HUES48 (cell line): Measurements from ENCODE around the gene PPARGC1A.

Experiments used
- H3K27ac ChIP-seq: one replicate; pipeline ENCODE4 v1.7.0; 2013; ENCODE audit warnings: low read depth, low read length, inconsistent platforms
- H3K27me3 ChIP-seq: 2 replicates; pipeline ENCODE4 v1.6.1; 2013; ENCODE audit warnings: mild to moderate bottlenecking, low read length; ENCODE audit not compliant: control insufficient read depth, insufficient read depth
- H3K36me3 ChIP-seq: 2 replicates; pipeline ENCODE4 v1.6.1; 2013; ENCODE audit warnings: low read length; ENCODE audit not compliant: control insufficient read depth, insufficient read depth
- H3K4me1 ChIP-seq: 2 replicates; pipeline ENCODE4 v1.6.1; 2013; ENCODE audit warnings: mild to moderate bottlenecking, low read length; ENCODE audit not compliant: control insufficient read depth, insufficient read depth
- H3K4me3 ChIP-seq: 2 replicates; pipeline ENCODE4 v1.5.1; 2013; ENCODE audit warnings: mild to moderate bottlenecking, low read depth, low read length
- H3K9ac ChIP-seq: 2 replicates; pipeline ENCODE4 v1.6.1; 2013; ENCODE audit warnings: mild to moderate bottlenecking, low read depth, low read length, moderate library complexity
- H3K9me3 ChIP-seq: 2 replicates; pipeline ENCODE4 v1.6.1; 2013; ENCODE audit warnings: low read length; ENCODE audit not compliant: control insufficient read depth, insufficient read depth

Gene PPARGC1A

GRCh38 chr4:23770011-23770410 lies 119.8 kb downstream of the PPARGC1A start:
- no peaks in the 10 kb centered on the region for H3K9me3 ChIP-seq
- H3K4me3 ChIP-seq: no peak overlapping the region
- H3K9ac ChIP-seq: no peak overlapping the region
- no peaks in the 10 kb centered on the region for H3K36me3 ChIP-seq
- H3K4me1 ChIP-seq: peaks cover 20% of the 10 kb centered on the region
- H3K27ac ChIP-seq: no peak overlapping the region
- no peaks in the 10 kb centered on the region for H3K27me3 ChIP-seq

GRCh38 chr4:23769406-23769805 lies 120.4 kb downstream of the PPARGC1A start:
- Histone ChIP-seq H3K9ac (no peak overlapping the region), H3K4me1 (peaks cover 14% of the 10 kb centered on the region), H3K27me3 (no peaks in the 10 kb centered on the region), H3K27ac (no peak overlapping the region), H3K36me3 (no peaks in the 10 kb centered on the region), H3K4me3 (no peak overlapping the region), H3K9me3 (no peaks in the 10 kb centered on the region)

GRCh38 chr4:23768541-23768940 lies 121.3 kb downstream of the PPARGC1A start:
- H3K9ac ChIP-seq: no peak overlapping the region
- H3K9me3 ChIP-seq: no peaks in the 10 kb centered on the region
- no peaks in the 10 kb centered on the region for H3K36me3 ChIP-seq
- H3K4me1 ChIP-seq: peaks cover 6% of the 10 kb centered on the region
- no peaks in the 10 kb centered on the region for H3K27me3 ChIP-seq
- no peak overlapping the region for H3K4me3 ChIP-seq
- no peak overlapping the region for H3K27ac ChIP-seq

- Histone ChIP-seq H3K9me3 (no peaks in the 10 kb centered on the region), H3K36me3 (no peaks in the 10 kb centered on the region), H3K27ac (no peak overlapping the region), H3K4me1 (peaks cover 5% of the 10 kb centered on the region; the same call in 1 of the 2 replicates), H3K27me3 (no peaks in the 10 kb centered on the region), H3K4me3 (no peak overlapping the region), H3K9ac (no peak overlapping the region)
Measured at GRCh38 chr4:23766344-23766743, 123.5 kb downstream of the PPARGC1A start.

GRCh38 chr4:23763559-23763958 lies 126.3 kb downstream of the PPARGC1A start:
- H3K36me3 ChIP-seq: no peaks in the 10 kb centered on the region
- no peaks in the 10 kb centered on the region for H3K27me3 ChIP-seq
- no peaks in the 10 kb centered on the region for H3K9me3 ChIP-seq
- no peak overlapping the region for H3K9ac ChIP-seq
- no peak overlapping the region for H3K4me3 ChIP-seq
- H3K4me1 ChIP-seq: peaks cover 5% of the 10 kb centered on the region; the same call in 1 of the 2 replicates
- no peak overlapping the region for H3K27ac ChIP-seq

- no peaks in the 10 kb centered on the region for H3K9me3 ChIP-seq
- H3K36me3 ChIP-seq: no peaks in the 10 kb centered on the region
- H3K9ac ChIP-seq: no peak overlapping the region
- no peak overlapping the region for H3K4me3 ChIP-seq
- no peaks in the 10 kb centered on the region for H3K27me3 ChIP-seq
- H3K4me1 ChIP-seq: peaks cover 5% of the 10 kb centered on the region; the same call in 1 of the 2 replicates
- no peak overlapping the region for H3K27ac ChIP-seq
Measured at GRCh38 chr4:23762551-23762950, 127.3 kb downstream of the PPARGC1A start.

- Histone ChIP-seq H3K36me3 (no peaks in the 10 kb centered on the region), H3K27me3 (no peaks in the 10 kb centered on the region), H3K27ac (no peak overlapping the region), H3K4me1 (no peaks in the 10 kb centered on the region), H3K4me3 (no peak overlapping the region), H3K9me3 (no peaks in the 10 kb centered on the region), H3K9ac (no peak overlapping the region)
Measured at GRCh38 chr4:23759066-23759465, 130.8 kb downstream of the PPARGC1A start.

GRCh38 chr4:23754688-23755087 lies 135.2 kb downstream of the PPARGC1A start:
- no peaks in the 10 kb centered on the region for H3K36me3 ChIP-seq
- H3K27me3 ChIP-seq: no peaks in the 10 kb centered on the region
- H3K9ac ChIP-seq: no peak overlapping the region
- no peaks in the 10 kb centered on the region for H3K9me3 ChIP-seq
- H3K4me3 ChIP-seq: no peak overlapping the region
- no peak overlapping the region for H3K27ac ChIP-seq
- no peaks in the 10 kb centered on the region for H3K4me1 ChIP-seq

- Histone ChIP-seq H3K4me3 (no peak overlapping the region), H3K27ac (no peak overlapping the region), H3K9me3 (0 out of 2 replicates have a peak, but pooled peaks cover 4% of the 10 kb centered on the region), H3K27me3 (no peaks in the 10 kb centered on the region), H3K9ac (no peak overlapping the region), H3K36me3 (no peaks in the 10 kb centered on the region), H3K4me1 (no peaks in the 10 kb centered on the region)
Measured at GRCh38 chr4:23750125-23750524, 139.7 kb downstream of the PPARGC1A start.

GRCh38 chr4:23747281-23747735 lies 142.5 kb downstream of the PPARGC1A start:
- no peaks in the 10 kb centered on the region for H3K4me1 ChIP-seq
- H3K36me3 ChIP-seq: no peaks in the 10 kb centered on the region
- H3K27me3 ChIP-seq: no peaks in the 10 kb centered on the region
- 0 out of 2 replicates have a peak, but pooled peaks cover 4% of the 10 kb centered on the region for H3K9me3 ChIP-seq
- H3K9ac ChIP-seq: no peak overlapping the region
- no peak overlapping the region for H3K4me3 ChIP-seq
- no peak overlapping the region for H3K27ac ChIP-seq

GRCh38 chr4:23746672-23747071 lies 143.2 kb downstream of the PPARGC1A start:
- Histone ChIP-seq H3K9ac (no peak overlapping the region), H3K9me3 (0 out of 2 replicates have a peak, but pooled peaks cover 4% of the 10 kb centered on the region), H3K27me3 (no peaks in the 10 kb centered on the region), H3K4me1 (no peaks in the 10 kb centered on the region), H3K36me3 (no peaks in the 10 kb centered on the region), H3K4me3 (no peak overlapping the region), H3K27ac (no peak overlapping the region)

GRCh38 chr4:23746027-23746426 lies 143.8 kb downstream of the PPARGC1A start:
- H3K36me3 ChIP-seq: no peaks in the 10 kb centered on the region
- H3K4me3 ChIP-seq: no peak overlapping the region
- H3K27ac ChIP-seq: no peak overlapping the region
- no peaks in the 10 kb centered on the region for H3K4me1 ChIP-seq
- 0 out of 2 replicates have a peak, but pooled peaks cover 4% of the 10 kb centered on the region for H3K9me3 ChIP-seq
- H3K9ac ChIP-seq: no peak overlapping the region
- H3K27me3 ChIP-seq: no peaks in the 10 kb centered on the region
